Measurements from ENCODE around the gene LRRC4.

LRRC4 gene

GRCh38 chr7:128060018-128060417 lies 28.8 kb upstream of the LRRC4 start:
- no peak for DNase-seq (ENCODE audit: low read depth in 1 of 2, low spot score in 1 of 2)

- DNase-seq (ENCODE audit: low read depth in 1 of 2, low spot score in 1 of 2), result no peak
Observed at GRCh38 chr7:128059143-128059988, 28.1 kb upstream of the LRRC4 start.

GRCh38 chr7:128057909-128058308 lies 26.7 kb upstream of the LRRC4 start:
- no peak for DNase-seq (ENCODE audit: low read depth in 1 of 2, low spot score in 1 of 2)

GRCh38 chr7:128056901-128057300 lies 25.7 kb upstream of the LRRC4 start:
- DNase-seq (ENCODE audit: low read depth in 1 of 2, low spot score in 1 of 2), result no peak

GRCh38 chr7:128055637-128056036 lies 24.4 kb upstream of the LRRC4 start:
- no peak for DNase-seq (ENCODE audit: low read depth in 1 of 2, low spot score in 1 of 2)

GRCh38 chr7:128054511-128054910 lies 23.3 kb upstream of the LRRC4 start:
- DNase-seq (ENCODE audit: low read depth in 1 of 2, low spot score in 1 of 2), result no peak

GRCh38 chr7:128053991-128054390 lies 22.8 kb upstream of the LRRC4 start:
- DNase-seq (ENCODE audit: low read depth in 1 of 2, low spot score in 1 of 2), result no peak

- no peak for DNase-seq (ENCODE audit: low read depth in 1 of 2, low spot score in 1 of 2)
Observed at GRCh38 chr7:128053023-128053422, 21.8 kb upstream of the LRRC4 start.

- DNase-seq (ENCODE audit: low read depth in 1 of 2, low spot score in 1 of 2), result no peak
Observed at GRCh38 chr7:128052404-128052803, 21.2 kb upstream of the LRRC4 start.

GRCh38 chr7:128045766-128046165 lies 14.5 kb upstream of the LRRC4 start:
- no peak for DNase-seq (ENCODE audit: low read depth in 1 of 2, low spot score in 1 of 2)

GRCh38 chr7:128045158-128045557 lies 13.9 kb upstream of the LRRC4 start:
- no peak for DNase-seq (ENCODE audit: low read depth in 1 of 2, low spot score in 1 of 2)

GRCh38 chr7:128044064-128044463 lies 12.8 kb upstream of the LRRC4 start:
- DNase-seq (ENCODE audit: low read depth in 1 of 2, low spot score in 1 of 2), result no peak

- DNase-seq (ENCODE audit: low read depth in 1 of 2, low spot score in 1 of 2), result no peak
Observed at GRCh38 chr7:128042012-128042411, 10.8 kb upstream of the LRRC4 start.

GRCh38 chr7:128041203-128041602 lies 10.0 kb upstream of the LRRC4 start:
- DNase-seq (ENCODE audit: low read depth in 1 of 2, low spot score in 1 of 2), result no peak

- no peak for DNase-seq (ENCODE audit: low read depth in 1 of 2, low spot score in 1 of 2)
Observed at GRCh38 chr7:128040205-128040604, 9.0 kb upstream of the LRRC4 start.

GRCh38 chr7:128039544-128039953 lies 8.3 kb upstream of the LRRC4 start:
- DNase-seq (ENCODE audit: low read depth in 1 of 2, low spot score in 1 of 2), result no peak

GRCh38 chr7:128037880-128038619 lies 6.8 kb upstream of the LRRC4 start:
- DNase-seq (ENCODE audit: low read depth in 1 of 2, low spot score in 1 of 2), result no peak

- no peak for DNase-seq (ENCODE audit: low read depth in 1 of 2, low spot score in 1 of 2)
Observed at GRCh38 chr7:128037081-128037480, 5.8 kb upstream of the LRRC4 start.

- DNase-seq (ENCODE audit: low read depth in 1 of 2, low spot score in 1 of 2), result no peak
Observed at GRCh38 chr7:128036226-128036940, 5.1 kb upstream of the LRRC4 start.

- no peak for DNase-seq (ENCODE audit: low read depth in 1 of 2, low spot score in 1 of 2)
Observed at GRCh38 chr7:128035712-128036111, 4.5 kb upstream of the LRRC4 start.

- DNase-seq (ENCODE audit: low read depth in 1 of 2, low spot score in 1 of 2), result no peak
Observed at GRCh38 chr7:128034825-128035224, 3.6 kb upstream of the LRRC4 start.

- DNase-seq (ENCODE audit: low read depth in 1 of 2, low spot score in 1 of 2), result no peak
Observed at GRCh38 chr7:128033246-128033645, 2.0 kb upstream of the LRRC4 start.

Measured in activated T-helper 1 cell treated with anti-CD3 and anti-CD28 coated beads, Interleukin-2, amount 50 U/mL, for 16 hours (primary cell).